DOHH2 (cell line): Measurements from ENCODE around the gene SPIN2A.
"Not testable (repeated sequence)": the region's sequence is repeated elsewhere in the genome, so short reads cannot be mapped to it uniquely, and the experiment has no call there.

Experiments used
- CTCF ChIP-seq: fragments of 200-600 bp; sonication (generic); IDR thresholded peaks from one replicate; pipeline ENCODE4 v1.5.1; 2014; ENCODE audit warnings: antibody characterized with exemption, mild to moderate bottlenecking, low read depth, low read length; ENCODE audit not compliant: poor library complexity, severe bottlenecking
- EZH2phosphoT487 ChIP-seq: fragments of 200-600 bp; sonication (generic); IDR thresholded peaks from 2 replicates; pipeline ENCODE4 v1.6.1; 2017; ENCODE audit warnings: borderline replicate concordance, mild to moderate bottlenecking, antibody characterized with exemption, low read length, moderate library complexity, mixed read lengths

DNA sequence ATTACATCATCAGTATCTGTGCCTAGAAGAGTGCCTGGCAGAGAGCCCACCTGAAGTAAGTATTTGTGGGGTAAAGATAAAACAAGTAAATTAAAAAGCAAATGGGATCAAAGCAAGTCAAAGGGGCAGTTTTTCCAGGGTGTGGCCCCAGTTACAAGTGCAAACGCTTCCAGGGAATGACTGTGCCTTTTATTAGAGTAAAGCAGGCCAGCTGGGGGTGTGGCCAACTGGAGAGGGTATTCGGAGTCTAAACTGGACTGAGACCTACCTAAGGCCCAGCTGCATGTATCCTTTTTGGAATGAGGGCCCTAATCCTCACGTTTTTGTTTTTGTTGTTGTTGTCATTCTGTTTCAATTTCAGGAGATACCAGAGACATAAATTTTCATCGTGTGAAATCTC, 3.9 kb downstream of the SPIN2A start:
- not testable (repeated sequence) for TF ChIP-seq CTCF, EZH2phosphoT487
